Measurements from ENCODE around the gene ESX1. TPM values are rescaled to one million over a fixed set of nuclear protein-coding genes. Genes with fewer than 3 reads are reported as not detected.

Gene ESX1
- total and polyA plus RNA-seq, 8 donors, result not detected

DNA sequence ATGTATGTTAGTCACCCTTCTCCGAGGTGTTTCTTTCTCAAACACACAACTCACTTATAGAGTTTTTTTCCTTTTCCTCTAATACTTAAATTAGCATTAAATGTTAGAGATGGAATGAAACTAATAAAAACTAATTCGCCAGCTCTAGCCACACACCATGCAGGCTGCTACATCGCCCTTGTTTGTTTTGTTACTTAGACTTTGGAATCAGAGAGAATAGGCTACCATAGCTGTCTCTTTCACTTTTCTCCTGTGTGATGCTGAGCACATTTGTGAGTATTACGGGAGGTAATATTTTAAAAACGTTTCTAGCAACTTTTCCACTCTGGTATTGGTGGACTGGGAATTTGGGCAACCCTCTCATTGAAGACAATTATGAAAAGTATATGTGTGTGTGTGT is 43.5 kb downstream of the ESX1 start:
- Histone ChIP-seq H3K36me3 (no peaks in the 10 kb centered on the region), H3K27ac (no peak overlapping the region), H3K9me3 (no peaks in the 10 kb centered on the region), H3K4me1 (no peaks in the 10 kb centered on the region), H3K27me3 (peaks cover 0 to 6% of the 10 kb centered on the region in 2 donors), H3K4me3 (no peak overlapping the region)
- intact Hi-C loops (cut with DNase I), result no loop called here
- DNase-seq, result no peak
- ATAC-seq, result no peak
- no peak for TF ChIP-seq CTCF (IDR thresholded peaks at IDR 0.05)

DNA sequence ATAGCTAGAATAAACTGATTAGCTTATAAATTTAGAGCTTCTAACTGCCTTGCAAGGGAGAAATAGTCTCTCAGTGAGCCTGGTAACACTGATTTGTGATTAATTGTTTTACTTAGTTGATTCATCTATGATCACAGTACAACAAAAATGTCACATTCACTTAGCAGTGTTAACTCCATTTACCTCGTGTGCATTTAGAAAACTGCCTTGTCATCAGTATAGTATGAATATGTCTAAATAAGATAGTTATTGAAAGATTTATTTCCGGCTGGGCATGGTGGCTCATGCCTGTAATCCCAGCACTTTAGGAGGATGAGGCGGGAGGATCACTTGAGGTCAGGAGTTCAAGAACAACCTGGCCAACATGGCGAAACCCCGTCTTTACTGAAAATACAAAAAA is 49.2 kb downstream of the ESX1 start:
- intact Hi-C loops (cut with DNase I), result no loop called here
- Histone ChIP-seq H3K27ac (no peak overlapping the region), H3K9me3 (no peaks in the 10 kb centered on the region), H3K4me1 (no peaks in the 10 kb centered on the region), H3K36me3 (no peaks in the 10 kb centered on the region), H3K4me3 (no peak overlapping the region), H3K27me3 (peaks cover 0 to 6% of the 10 kb centered on the region in 2 donors)
- no peak for ATAC-seq
- no peak for DNase-seq
- TF ChIP-seq CTCF (IDR thresholded peaks at IDR 0.05), result no peak

Other genes with a start within 250 kb of the ESX1 start
- gene H2BW1, start 241.2 kb downstream of the ESX1 start, total RNA-seq, result not detected
- gene H2BW1, start 241.2 kb downstream of the ESX1 start, polyA plus RNA-seq (ENCODE audit: insufficient read length in 6 of 6), result not detected
- gene H2BW2, start 215.0 kb downstream of the ESX1 start, total RNA-seq, result not detected
- 1 to 10 TPM; 1.1 to 2.0 (median 1.4) TPM for gene H2BW2, start 215.0 kb downstream of the ESX1 start, polyA plus RNA-seq (ENCODE audit: insufficient read length in 6 of 6)
- 1 to 10 TPM; 1.0 to 2.8 TPM for gene TMSB15C, start 178.7 kb downstream of the ESX1 start, total RNA-seq
- 10 to 100 TPM; 21.9 to 28.6 (median 24.9) TPM for gene TMSB15C, start 178.7 kb downstream of the ESX1 start, polyA plus RNA-seq (ENCODE audit: insufficient read length in 6 of 6)
- gene ZCCHC18, start 142.4 kb downstream of the ESX1 start, total RNA-seq, result 1 to 10 TPM in 1 of 2 donors, under 1 TPM in 1; 0.42 to 1.4 TPM
- 1 to 10 TPM; 4.4 to 5.7 (median 5.1) TPM for gene ZCCHC18, start 142.4 kb downstream of the ESX1 start, polyA plus RNA-seq (ENCODE audit: insufficient read length in 6 of 6)
- 10 to 100 TPM in 1 of 2 donors, 1 to 10 TPM in 1; 9.1 to 10.1 TPM for gene SLC25A53, start 97.9 kb downstream of the ESX1 start, total RNA-seq
- 10 to 100 TPM; 12.0 to 17.2 (median 14.7) TPM for gene SLC25A53, start 97.9 kb downstream of the ESX1 start, polyA plus RNA-seq (ENCODE audit: insufficient read length in 6 of 6)
- gene FAM199X, start 88.5 kb downstream of the ESX1 start, total RNA-seq, result 10 to 100 TPM; 16.5 to 19.1 TPM
- gene FAM199X, start 88.5 kb downstream of the ESX1 start, polyA plus RNA-seq (ENCODE audit: insufficient read length in 6 of 6), result 10 to 100 TPM; 23.4 to 29.3 (median 27.3) TPM